ENCODE results near the gene SHMT2.

- TF ChIP-seq CTCF (IDR thresholded peaks at IDR 0.05; ENCODE audit: insufficient read depth, low read depth, low read length) (no peak), EZH2 (IDR thresholded peaks at IDR 0.05; ENCODE audit: insufficient read depth, low read length) (no peak)
Observed at GRCh38 chr12:57235017-57235727, 5.7 kb downstream of the SHMT2 start.
